IMR-90 (cell line): ENCODE data around the gene ADAMTSL5. TPM values are rescaled to one million over a fixed set of nuclear protein-coding genes. Genes with fewer than 3 reads are reported as not detected.

Experiments
- MXI1 ChIP-seq: IDR thresholded peaks from 2 replicates; pipeline ENCODE4 v1.6.1; 2012; ENCODE audit warnings: low read depth, mild to moderate bottlenecking, low read length, moderate library complexity, borderline replicate concordance
- NFE2L2 ChIP-seq: fragments of 150-350 bp; IDR thresholded peaks from 2 replicates; pipeline ENCODE4 v1.6.1; 2016; ENCODE audit warnings: low read depth, mild to moderate bottlenecking, low read length
- RFX5 ChIP-seq: IDR thresholded peaks from 2 replicates; pipeline ENCODE4 v1.8.0; 2012; ENCODE audit warnings: low read depth, mild to moderate bottlenecking, low read length, moderate library complexity
- polyA plus RNA-seq, 3 experiments: library from polyadenylated mRNA; depleted of rRNA; stranded (reverse); fragments of >200 nt; gene quantifications; 2 replicates each; pipeline ENCODE4 v1.2.3, GENCODE V29; 2012; ENCODE audit warnings: low replicate concordance in 1 of 3
- total RNA-seq: library from RNA; depleted of rRNA; stranded (reverse); fragments of >200 nt; gene quantifications from 2 replicates; pipeline ENCODE4 v1.2.3, GENCODE V29; 2012

ADAMTSL5 gene
- total and polyA plus RNA-seq, 2 of the 4 experiments (the other 2 are of a cell fraction), result 0.90 to 10.8 TPM

DNA sequence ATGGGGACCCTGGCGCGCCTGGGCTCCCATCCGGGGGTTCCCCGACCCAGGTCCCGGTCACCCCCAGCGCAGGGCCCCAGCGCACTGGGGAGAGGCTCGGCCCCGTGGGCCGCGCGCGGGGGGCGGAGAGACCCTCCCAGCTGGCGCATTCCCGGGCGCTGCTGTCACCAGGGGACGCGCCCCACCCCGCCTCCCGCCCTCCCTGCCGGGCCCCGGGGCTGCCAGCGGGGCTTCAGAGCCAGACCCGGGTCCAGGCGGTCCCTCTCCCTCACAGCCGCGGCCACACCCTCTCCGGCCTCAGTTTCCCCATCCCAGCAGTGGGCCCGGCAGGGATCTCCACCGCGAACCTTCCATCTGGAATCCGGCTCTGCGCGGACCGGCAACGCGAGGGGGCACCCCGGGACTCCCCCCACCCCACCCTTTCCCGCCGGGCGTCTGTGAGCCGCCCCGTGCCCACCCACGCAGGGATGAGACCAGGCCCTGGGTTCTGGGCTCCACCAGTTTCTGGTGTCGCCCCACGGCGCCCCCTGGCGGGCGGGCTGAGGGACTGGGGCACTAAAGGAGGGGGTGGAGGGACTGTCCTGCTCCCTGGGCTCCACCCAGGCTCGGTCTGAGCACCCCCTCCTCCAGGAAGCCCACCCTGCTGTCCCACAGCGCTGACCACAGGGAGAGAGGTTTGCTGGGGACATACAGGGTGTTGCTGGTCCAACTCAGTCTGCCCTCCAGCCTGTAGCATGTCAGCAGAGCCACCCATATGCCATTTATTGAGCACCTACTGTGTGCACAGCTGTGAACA is 878 bp upstream of the ADAMTSL5 start (continued):
- TF ChIP-seq MXI1 (no peak), RFX5 (no peak), NFE2L2 (no peak)
